ENCODE measurements around the gene DIPK1B. TPM values are rescaled to one million over a fixed set of nuclear protein-coding genes. Genes with fewer than 3 reads are reported as not detected.
A peak's percentile ranks its signal among the peaks of the same experiment; 100 is the strongest.
"Not testable (repeated sequence)": the region's sequence is repeated elsewhere in the genome, so short reads cannot be mapped to it uniquely, and the experiment has no call there.

The DIPK1B gene
- total RNA-seq, 2 donors from 2014 or later: 0.37 TPM; not detected in 1

GRCh38 chr9:136759436-136760325, 47.3 kb downstream of the DIPK1B start:
- H3K9me3 Mint-ChIP-seq: peaks cover 5 to 8% of the 10 kb centered on the region in 2 donors
- ATAC-seq (no peak), DNase-seq (ENCODE audit: low spot score in 2 of 2) (no peak)
- H3K27ac Mint-ChIP-seq: no peak overlapping the region
- H3K36me3 Mint-ChIP-seq: peaks cover 11 to 13% of the 10 kb centered on the region in 2 donors

- peaks cover 10 to 11% of the 10 kb centered on the region in 2 donors for H3K36me3 Mint-ChIP-seq
- peaks cover 3 to 6% of the 10 kb centered on the region in 2 donors for H3K9me3 Mint-ChIP-seq
- DNase-seq (ENCODE audit: low spot score in 2 of 2): no peak
- ATAC-seq: peak in 1 of 2 donors; percentile 4
- H3K27ac Mint-ChIP-seq: no peak overlapping the region
Measured at GRCh38 chr9:136760424-136760823, 48.1 kb downstream of the DIPK1B start.

GRCh38 chr9:136760834-136761544, 48.6 kb downstream of the DIPK1B start:
- H3K36me3 Mint-ChIP-seq; H3K9me3 Mint-ChIP-seq; DNase-seq (ENCODE audit: low spot score in 2 of 2); H3K27ac Mint-ChIP-seq: not testable (repeated sequence)
- ATAC-seq: peak in 1 of 2 donors; percentile 36

GRCh38 chr9:136761545-136761981, 49.2 kb downstream of the DIPK1B start:
- H3K9me3 Mint-ChIP-seq: no peaks in the 10 kb centered on the region
- H3K36me3 Mint-ChIP-seq: no peaks in the 10 kb centered on the region
- ATAC-seq (no peak), DNase-seq (ENCODE audit: low spot score in 2 of 2) (no peak)
- H3K27ac Mint-ChIP-seq: no peak overlapping the region

GRCh38 chr9:136762221-136762691, 49.9 kb downstream of the DIPK1B start:
- H3K27ac Mint-ChIP-seq: no peak overlapping the region
- DNase-seq (ENCODE audit: low spot score in 2 of 2): no peak
- no peaks in the 10 kb centered on the region for H3K36me3 Mint-ChIP-seq
- no peaks in the 10 kb centered on the region for H3K9me3 Mint-ChIP-seq
- no peak for ATAC-seq

GRCh38 chr9:136762915-136763648, 50.7 kb downstream of the DIPK1B start:
- ATAC-seq: peak in 1 of 2 donors; percentile 60
- Mint-ChIP-seq H3K9me3 (no peaks in the 10 kb centered on the region), H3K27ac (no peak overlapping the region), H3K36me3 (no peaks in the 10 kb centered on the region)
- DNase-seq (ENCODE audit: low spot score in 2 of 2): peak in 1 of 2 donors; percentile 54

GRCh38 chr9:136763649-136764035, 51.3 kb downstream of the DIPK1B start:
- H3K36me3 Mint-ChIP-seq: no peaks in the 10 kb centered on the region
- DNase-seq (ENCODE audit: low spot score in 2 of 2): no peak
- no peaks in the 10 kb centered on the region for H3K9me3 Mint-ChIP-seq
- ATAC-seq: no peak
- no peak overlapping the region for H3K27ac Mint-ChIP-seq

GRCh38 chr9:136764301-136764891, 52.0 kb downstream of the DIPK1B start, which contains the start of gene LCN15:
Gene LCN15 (minus strand): TSS chr9:136764518. CDS start chr9:136764488, 30 bp downstream.
- no peaks in the 10 kb centered on the region for H3K36me3 Mint-ChIP-seq
- ATAC-seq: no peak
- H3K27ac Mint-ChIP-seq: no peak within 1 kb of the TSS
- no peak for DNase-seq (ENCODE audit: low spot score in 2 of 2)
- no peaks in the 10 kb centered on the region for H3K9me3 Mint-ChIP-seq

GRCh38 chr9:136765041-136765440, 52.7 kb downstream of the DIPK1B start:
- ATAC-seq: no peak
- H3K9me3 Mint-ChIP-seq: no peaks in the 10 kb centered on the region
- no peaks in the 10 kb centered on the region for H3K36me3 Mint-ChIP-seq
- DNase-seq (ENCODE audit: low spot score in 2 of 2): no peak
- no peak overlapping the region for H3K27ac Mint-ChIP-seq

GRCh38 chr9:136765745-136766409, 53.5 kb downstream of the DIPK1B start:
- H3K27ac Mint-ChIP-seq; H3K36me3 Mint-ChIP-seq; DNase-seq (ENCODE audit: low spot score in 2 of 2); ATAC-seq; H3K9me3 Mint-ChIP-seq: not testable (repeated sequence)

GRCh38 chr9:136766410-136767120, 54.2 kb downstream of the DIPK1B start:
- ATAC-seq (peak; percentile 37 to 74), DNase-seq (ENCODE audit: low spot score in 2 of 2) (peak; percentile 54 to 76)
- not testable (repeated sequence) for H3K36me3 Mint-ChIP-seq, H3K9me3 Mint-ChIP-seq
- peak overlapping the region in 1 of 2 donors; percentile 58 for H3K27ac Mint-ChIP-seq

GRCh38 chr9:136769710-136770191, 57.4 kb downstream of the DIPK1B start:
- ATAC-seq: peak; percentile 69 to 87
- DNase-seq (ENCODE audit: low spot score in 2 of 2): peak in 1 of 2 donors; percentile 68
- Mint-ChIP-seq H3K27ac (no peak overlapping the region), H3K9me3 (peaks cover 8 to 11% of the 10 kb centered on the region in 2 donors), H3K36me3 (peaks cover 8 to 12% of the 10 kb centered on the region in 2 donors)

- no peak for ATAC-seq
- Mint-ChIP-seq H3K9me3 (peaks cover 8 to 11% of the 10 kb centered on the region in 2 donors), H3K36me3 (peaks cover 8 to 12% of the 10 kb centered on the region in 2 donors), H3K27ac (no peak overlapping the region)
- no peak for DNase-seq (ENCODE audit: low spot score in 2 of 2)
Measured at GRCh38 chr9:136771907-136772415, 59.6 kb downstream of the DIPK1B start.

- H3K27ac Mint-ChIP-seq: peak overlapping the region in 1 of 2 donors; percentile 15
- H3K36me3 Mint-ChIP-seq: peaks cover 8 to 12% of the 10 kb centered on the region in 2 donors
- peak in 1 of 2 donors; percentile 31 for DNase-seq (ENCODE audit: low spot score in 2 of 2)
- H3K9me3 Mint-ChIP-seq: peaks cover 8 to 11% of the 10 kb centered on the region in 2 donors
- peak; percentile 63 to 77 for ATAC-seq
Measured at GRCh38 chr9:136773386-136774044, 61.1 kb downstream of the DIPK1B start.

Measured in activated naive CD4-positive, alpha-beta T cell treated with anti-CD3 and anti-CD28 coated beads, Interleukin-2, amount 50 U/mL, for 72 hours (primary cell).